ENCODE results near the gene MYO3B.

Gene MYO3B

DNA sequence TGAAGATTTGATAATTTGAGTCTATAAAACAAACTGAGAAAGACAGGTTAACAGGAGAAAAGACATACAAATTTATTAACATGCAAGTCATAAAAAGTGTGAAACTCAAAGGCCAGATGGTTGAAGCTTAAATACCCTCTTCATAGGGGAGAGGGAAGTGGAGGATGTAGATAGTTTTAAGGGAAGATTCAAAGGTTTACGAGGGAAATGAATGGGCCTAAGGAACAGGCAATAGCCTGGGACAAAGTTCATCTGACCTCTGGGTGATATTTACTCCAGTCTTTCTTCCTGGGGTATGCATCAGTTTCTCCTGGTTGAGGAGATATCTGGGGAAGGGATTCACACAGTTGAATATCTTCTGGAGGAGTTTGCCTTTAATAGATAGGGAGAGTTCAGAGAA lies 322.2 kb downstream of the MYO3B start:
- Histone ChIP-seq H3K4me3 (no peak overlapping the region), H3K27ac (no peak overlapping the region)
- no peak for DNase-seq (ENCODE audit: low spot score)
- TF ChIP-seq, protein P1, sequence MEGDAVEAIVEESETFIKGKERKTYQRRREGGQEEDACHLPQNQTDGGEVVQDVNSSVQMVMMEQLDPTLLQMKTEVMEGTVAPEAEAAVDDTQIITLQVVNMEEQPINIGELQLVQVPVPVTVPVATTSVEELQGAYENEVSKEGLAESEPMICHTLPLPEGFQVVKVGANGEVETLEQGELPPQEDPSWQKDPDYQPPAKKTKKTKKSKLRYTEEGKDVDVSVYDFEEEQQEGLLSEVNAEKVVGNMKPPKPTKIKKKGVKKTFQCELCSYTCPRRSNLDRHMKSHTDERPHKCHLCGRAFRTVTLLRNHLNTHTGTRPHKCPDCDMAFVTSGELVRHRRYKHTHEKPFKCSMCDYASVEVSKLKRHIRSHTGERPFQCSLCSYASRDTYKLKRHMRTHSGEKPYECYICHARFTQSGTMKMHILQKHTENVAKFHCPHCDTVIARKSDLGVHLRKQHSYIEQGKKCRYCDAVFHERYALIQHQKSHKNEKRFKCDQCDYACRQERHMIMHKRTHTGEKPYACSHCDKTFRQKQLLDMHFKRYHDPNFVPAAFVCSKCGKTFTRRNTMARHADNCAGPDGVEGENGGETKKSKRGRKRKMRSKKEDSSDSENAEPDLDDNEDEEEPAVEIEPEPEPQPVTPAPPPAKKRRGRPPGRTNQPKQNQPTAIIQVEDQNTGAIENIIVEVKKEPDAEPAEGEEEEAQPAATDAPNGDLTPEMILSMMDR (IDR thresholded peaks at IDR 0.05): no peak

DNA sequence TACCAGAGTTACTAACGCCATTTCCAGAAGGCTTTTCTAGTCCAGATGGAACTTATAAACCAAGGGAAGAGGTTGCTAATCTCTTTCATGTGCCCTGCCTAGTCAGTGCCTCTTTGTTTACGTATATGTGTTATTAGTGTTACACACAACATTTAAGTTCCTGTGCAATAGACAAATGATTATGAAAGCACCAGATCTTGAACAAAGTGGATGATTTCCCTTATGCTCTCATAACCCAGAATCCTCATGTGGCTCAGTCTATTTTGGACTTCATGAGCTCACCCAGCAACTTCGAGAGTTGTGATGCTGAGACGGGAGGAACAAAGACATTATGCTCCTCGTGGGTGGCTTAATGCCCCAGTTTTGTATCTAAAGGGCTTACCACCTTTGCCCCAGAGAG lies 322.8 kb downstream of the MYO3B start:
- no peak overlapping the region for H3K4me3 ChIP-seq
- no peak overlapping the region for H3K27ac ChIP-seq
- TF ChIP-seq, protein P1 (IDR thresholded peaks at IDR 0.05): no peak
- no peak for DNase-seq (ENCODE audit: low spot score)

DNA sequence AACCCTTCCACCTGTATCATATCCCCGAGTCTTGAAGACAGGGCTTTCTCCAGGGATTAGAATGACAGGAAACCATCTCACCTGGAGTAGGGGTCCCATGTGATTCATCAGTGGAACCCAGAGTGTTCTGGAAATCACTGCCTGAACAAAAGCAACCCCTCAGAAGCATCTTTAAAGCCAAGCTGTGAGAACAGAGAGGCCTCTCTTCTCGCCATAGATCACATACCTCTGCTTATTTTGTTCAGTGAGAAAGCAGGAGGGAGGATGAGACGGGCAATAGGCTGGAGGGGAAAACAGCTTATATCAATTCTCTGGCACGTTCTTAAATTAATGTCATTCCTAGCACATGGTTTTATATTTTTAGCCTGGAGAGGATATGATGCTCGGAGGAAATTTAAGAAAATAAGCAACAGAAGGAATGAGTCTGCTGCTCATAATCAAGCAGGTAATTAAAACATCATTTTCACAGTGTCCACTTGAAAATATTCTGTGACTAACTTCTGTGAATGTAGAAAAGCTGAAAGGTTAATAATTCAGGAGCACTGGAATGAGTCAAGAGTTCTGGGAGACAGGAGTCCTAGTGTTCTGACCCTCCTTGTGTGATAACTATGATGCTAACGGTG lies 323.6 kb downstream of the MYO3B start:
- H3K27ac ChIP-seq: no peak overlapping the region
- no peak for DNase-seq (ENCODE audit: low spot score)
- TF ChIP-seq, protein P1 (IDR thresholded peaks at IDR 0.05): no peak

DNA sequence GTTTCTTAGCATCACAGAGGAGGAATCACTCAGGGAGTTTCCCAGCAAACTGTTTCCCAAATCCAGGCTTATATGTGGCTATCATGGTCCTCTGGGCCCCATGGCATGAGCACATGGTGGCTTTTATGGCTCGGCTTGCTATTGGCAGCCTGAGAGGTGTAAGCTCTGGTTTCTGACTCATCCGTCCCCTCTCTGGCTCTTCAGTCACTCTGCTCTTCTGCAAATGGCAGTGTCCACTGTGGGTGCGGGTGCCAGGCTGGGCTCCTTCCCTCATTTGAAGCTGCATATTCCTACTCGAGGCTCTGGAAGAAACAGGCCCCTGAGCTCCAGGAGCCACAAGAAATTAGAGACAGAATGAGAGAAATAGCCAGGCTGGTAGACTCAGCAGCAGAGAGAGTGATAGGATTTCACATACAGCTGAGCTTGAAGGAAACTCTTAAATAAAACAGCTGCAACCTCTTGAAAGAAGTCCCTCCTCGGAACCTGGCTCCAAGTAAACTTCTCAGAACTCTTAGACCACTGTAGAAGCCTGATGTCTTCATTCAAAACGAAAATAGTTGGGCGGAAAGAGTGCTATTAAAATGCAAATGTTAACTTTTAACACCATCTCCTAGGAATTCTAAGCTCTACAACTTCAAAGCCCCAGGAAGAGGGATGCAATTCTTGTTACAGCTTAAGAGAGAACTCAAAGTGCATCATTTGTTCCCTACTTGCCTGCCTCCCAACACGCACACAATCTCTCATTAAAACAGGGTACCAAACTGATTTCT lies 324.6 kb downstream of the MYO3B start:
- TF ChIP-seq, protein P1 (IDR thresholded peaks at IDR 0.05): no peak
- DNase-seq (ENCODE audit: low spot score): no peak
- no peak overlapping the region for H3K4me3 ChIP-seq
- no peak overlapping the region for H3K27ac ChIP-seq

More for the DNA sequence above, 323.6 kb downstream of the MYO3B start:
- H3K4me3 ChIP-seq: no peak overlapping the region

DNA sequence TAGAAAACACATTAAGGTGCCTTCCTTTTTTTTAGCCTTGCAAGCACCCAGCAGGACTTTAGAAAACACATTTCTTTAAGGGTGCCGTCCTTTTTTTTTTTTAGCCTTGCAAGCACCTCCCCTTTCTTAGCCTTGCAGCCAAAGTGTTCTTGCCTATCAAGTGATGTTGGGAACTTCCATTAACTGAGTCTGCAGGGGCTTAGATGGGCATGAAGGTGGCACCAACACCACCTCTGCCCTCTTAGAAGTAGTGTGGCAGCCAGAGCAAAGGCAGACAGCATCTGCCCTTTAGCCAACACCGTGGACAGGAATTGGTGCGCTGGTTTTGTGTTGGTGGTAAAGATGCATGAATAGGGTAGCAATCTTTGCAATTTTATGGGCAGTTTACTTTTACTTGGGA lies 325.6 kb downstream of the MYO3B start:
- no peak for DNase-seq (ENCODE audit: low spot score)
- TF ChIP-seq, protein P1 (IDR thresholded peaks at IDR 0.05): no peak
- Histone ChIP-seq H3K4me3 (no peak overlapping the region), H3K27ac (no peak overlapping the region)

DNA sequence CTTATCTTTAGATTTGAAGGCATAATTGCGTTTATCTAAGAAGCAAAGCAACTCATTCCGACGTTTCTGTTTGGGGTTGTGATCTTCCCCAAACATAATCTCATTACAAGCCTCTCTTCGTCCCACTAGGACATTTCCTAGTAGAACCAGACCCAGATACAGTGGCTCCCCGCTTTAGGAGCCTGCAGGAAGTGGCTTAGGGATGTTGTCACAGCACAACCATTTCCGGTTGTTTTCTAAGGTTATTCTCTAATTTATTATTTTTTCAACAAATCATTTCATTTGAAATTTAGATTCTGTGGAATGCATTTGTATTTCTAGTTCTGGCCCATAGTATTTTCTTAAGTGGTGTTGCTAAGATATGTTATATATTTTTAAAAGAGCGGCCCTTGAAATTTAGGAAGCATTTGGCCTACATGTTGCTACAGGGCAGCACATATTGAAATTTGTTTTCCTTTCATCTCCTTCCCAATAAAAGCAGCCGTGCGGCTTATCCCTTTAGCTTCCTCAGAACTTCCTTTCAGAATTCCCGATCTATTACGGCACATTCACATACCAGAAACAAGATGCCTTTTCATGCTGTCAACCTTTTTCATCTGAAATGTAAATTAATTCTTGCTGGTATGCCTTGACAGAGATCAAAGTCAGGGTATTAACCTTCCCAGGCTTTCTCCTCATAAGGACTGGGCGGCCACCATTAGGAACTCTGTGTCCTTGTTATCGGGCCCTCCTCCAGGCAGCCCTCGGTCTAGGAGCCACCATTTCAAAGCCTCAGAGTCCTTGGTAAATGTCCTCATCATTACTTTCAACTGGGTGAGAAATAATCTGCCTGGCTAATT lies 326.2 kb downstream of the MYO3B start:
- H3K27ac ChIP-seq: no peak overlapping the region
- DNase-seq (ENCODE audit: low spot score): no peak
- TF ChIP-seq, protein P1 (IDR thresholded peaks at IDR 0.05): no peak
- no peak overlapping the region for H3K4me3 ChIP-seq

Data from coronary artery (tissue), 2 donors.